Adrenal gland (tissue), 12 donors: ENCODE data around the gene MXRA7. TPM values are rescaled to one million over a fixed set of nuclear protein-coding genes. Genes with fewer than 3 reads are reported as not detected.
"Not testable (repeated sequence)": the region's sequence is repeated elsewhere in the genome, so short reads cannot be mapped to it uniquely, and the experiment has no call there.

Experiments
- DNase-seq, 7 donors: peaks; one replicate each; pipeline ENCODE4 v3.0.0-alpha.2; 2019 to 2020
- H3K27ac ChIP-seq, 5 donors: fragments of 200-600 bp; sonication (generic) in 4 of 5; 1 replicate in 3 of 5; 2 replicates in 2 of 5; pipeline versions ENCODE4 v1.5.1 to v1.8.0; 2016 to 2020; ENCODE audit warnings: mild to moderate bottlenecking in 1 of 5
- H3K27me3 ChIP-seq: fragments of 200-600 bp; 2 replicates; pipeline ENCODE4 v1.8.0; 2021
- H3K36me3 ChIP-seq, 2 donors: fragments of 200-600 bp; replicated peaks in 1 of 2; 1 replicate in 1 of 2; 2 replicates in 1 of 2; pipeline versions ENCODE4 v1.5.1 to v1.8.0; 2018 to 2022
- H3K4me1 ChIP-seq, 2 donors: fragments of 200-600 bp; replicated peaks in 1 of 2; 1 replicate in 1 of 2; 2 replicates in 1 of 2; pipeline versions ENCODE4 v1.5.1 to v1.8.0; 2018 to 2021
- H3K4me3 ChIP-seq, 4 donors: fragments of 200-600 bp; sonication (generic) in 3 of 4; one replicate each; pipeline ENCODE4 v1.5.1; 2016 to 2018
- H3K9me3 ChIP-seq, 3 donors: fragments of 200-600 bp; sonication (generic) in 1 of 3; replicated peaks in 1 of 3; 1 replicate in 2 of 3; 2 replicates in 1 of 3; pipeline versions ENCODE4 v1.5.1 to v1.8.0; 2016 to 2021
- CTCF ChIP-seq, 6 experiments: fragments of 450-650 bp in 4 of 6; fragments of 200-600 bp in 2 of 6; sonication (generic) in 1 of 6; IDR thresholded peaks; 1 replicate in 5 of 6; 2 replicates in 1 of 6; pipeline versions ENCODE4 v1.5.1 to v1.8.0; 2016 to 2021; ENCODE audit warnings: antibody characterized with exemption in 6 of 6, mild to moderate bottlenecking in 2 of 6, moderate library complexity in 1 of 6
- POLR2A ChIP-seq, 2 donors: fragments of 450-650 bp; IDR thresholded peaks; one replicate each; pipeline ENCODE4 v1.6.1; 2017; ENCODE audit warnings: antibody characterized with exemption in 2 of 2, mild to moderate bottlenecking in 2 of 2, moderate library complexity in 1 of 2
- WGBS, 4 donors: extraction: QIAGEN DNeasy Blood & Tissue Kit in 2 of 4; methylation state at CpG; one replicate each; pipeline versions ENCODE4 v1.1.5 to v1.1.7; 2013 to 2017; 5-methylcytosine and 5-hydroxymethylcytosine counted together
- intact Hi-C, 2 donors: fragments of 100-400 bp; cut with DNase I; formaldehyde crosslinking; loops; one replicate each; pipeline versions ENCODE4 v1.14.1 to v1.15.0; 2022 to 2023
- polyA plus RNA-seq, 3 donors: library from polyadenylated mRNA; stranded (reverse); fragments of 200-250 nt in 2 of 3; fragments of 350-450 nt in 1 of 3; fragmentation: Illumina TruSeq in 1 of 3; extraction: RNeasy Lipid Tissue Mini Kit (QIAGEN cat#74804) in 1 of 3; gene quantifications; one replicate each; pipeline ENCODE4 v1.2.3, GENCODE V29; 2013 to 2014
- total RNA-seq, 9 donors: library from RNA; depleted of rRNA in 4 of 9; stranded (reverse); fragments of >200 nt in 4 of 9; fragments of 120-200 nt in 1 of 9; fragmentation: NEBNext Ultra II Directional in 1 of 9; extraction: Animal tissue kit (Norgen Biotek cat#: 25700) in 1 of 9; gene quantifications; one replicate each; pipeline versions ENCODE4 v1.1.0 to v1.2.4, GENCODE V29; 2013 to 2023
- donor health status: healthy with polysubstance abuse.
- donor health status: Bipolar disorder and iron deficiency.
- donor health status: DM: yes; HTN: yes; CAD: no.
- donor health status: DM: no; HTN: no; CAD: no.
- donor health status: DM: no; HTN: no; CAD: no.
- donor health status: DM: yes; HTN: yes; CAD: no.

Gene MXRA7
- total and polyA plus RNA-seq, 12 donors, result 81.5 to 671 (median 356) TPM

GRCh38 chr17:76702076-76702475 lies 8.7 kb downstream of the MXRA7 start:
- no peak overlapping the region for H3K4me3 ChIP-seq
- WGBS, 4 donors, result 33 to 47% (median 42%) methylated on average over 2 of the region's 2 CpGs
- H3K9me3 ChIP-seq, result no peaks in the 10 kb centered on the region
- H3K27ac ChIP-seq, result peak overlapping the region; percentile 78 to 99 (median 92)
- H3K27me3 ChIP-seq, result no peaks in the 10 kb centered on the region
- no peaks in the 10 kb centered on the region for H3K36me3 ChIP-seq
- H3K4me1 ChIP-seq, result peaks cover 65 to 83% of the 10 kb centered on the region in 2 donors
- TF ChIP-seq CTCF (IDR thresholded peaks at IDR 0.05) (no peak), POLR2A (IDR thresholded peaks at IDR 0.05) (no peak)
- intact Hi-C loops, result no loop called here
- no peak for DNase-seq

GRCh38 chr17:76701471-76701967 lies 9.2 kb downstream of the MXRA7 start:
- DNase-seq, result peak in 1 of 7 donors; percentile 44
- TF ChIP-seq POLR2A (IDR thresholded peaks at IDR 0.05), result peak in 1 of 2 donors; percentile 10
- TF ChIP-seq CTCF (IDR thresholded peaks at IDR 0.05), result no peak
- WGBS, 4 donors, result 28 to 46% (median 37%) methylated on average over 11 of the region's 11 CpGs
- Histone ChIP-seq H3K36me3 (no peaks in the 10 kb centered on the region), H3K9me3 (no peaks in the 10 kb centered on the region), H3K27ac (peak overlapping the region; percentile 78 to 99 (median 92)), H3K4me1 (peaks cover 70 to 83% of the 10 kb centered on the region in 2 donors), H3K4me3 (no peak overlapping the region), H3K27me3 (no peaks in the 10 kb centered on the region)
- intact Hi-C loops, result no loop called here

GRCh38 chr17:76700617-76701470 lies 9.9 kb downstream of the MXRA7 start:
- intact Hi-C loops, result no loop called here
- peak; percentile 67 to 88 (median 81) for DNase-seq
- Histone ChIP-seq H3K9me3 (no peaks in the 10 kb centered on the region), H3K4me1 (peaks cover 75 to 89% of the 10 kb centered on the region in 2 donors), H3K36me3 (no peaks in the 10 kb centered on the region), H3K4me3 (peak overlapping the region in 1 of 4 donors; percentile 37), H3K27me3 (no peaks in the 10 kb centered on the region), H3K27ac (peak overlapping the region; percentile 78 to 99 (median 92))
- TF ChIP-seq CTCF (IDR thresholded peaks at IDR 0.05), result no peak
- TF ChIP-seq POLR2A (IDR thresholded peaks at IDR 0.05), result peak; percentile 15 to 84
- WGBS, 4 donors, result 17 to 23% (median 20%) methylated on average over 32 to 33 of the region's 33 CpGs

GRCh38 chr17:76700270-76700616 lies 10.5 kb downstream of the MXRA7 start:
- intact Hi-C loops, result no loop called here
- Histone ChIP-seq H3K27ac (peak overlapping the region; percentile 78 to 99 (median 92)), H3K27me3 (no peaks in the 10 kb centered on the region), H3K36me3 (no peaks in the 10 kb centered on the region), H3K4me1 (peaks cover 75 to 93% of the 10 kb centered on the region in 2 donors), H3K9me3 (no peaks in the 10 kb centered on the region), H3K4me3 (peak overlapping the region in 1 of 4 donors; percentile 37)
- TF ChIP-seq CTCF (IDR thresholded peaks at IDR 0.05), result no peak
- TF ChIP-seq POLR2A (IDR thresholded peaks at IDR 0.05), result no peak
- WGBS, 4 donors, result 38 to 48% (median 40%) methylated on average over 6 to 8 of the region's 8 CpGs
- no peak for DNase-seq

GRCh38 chr17:76698466-76698977 lies 12.2 kb downstream of the MXRA7 start:
- H3K9me3 ChIP-seq, intact Hi-C loops, H3K36me3 ChIP-seq, H3K4me3 ChIP-seq, H3K27me3 ChIP-seq, DNase-seq: not testable (repeated sequence)
- H3K27ac ChIP-seq, result peak overlapping the region in 3 of 5 donors; percentile 92 to 99 (median 95)
- WGBS, 4 donors, result 70 to 81% (median 79%) methylated on average over 6 to 7 of the region's 7 CpGs
- H3K4me1 ChIP-seq, result peaks cover 75 to 86% of the 10 kb centered on the region in 2 donors
